WTC11 (cell line): ENCODE results near the gene GALNT17. TPM values are rescaled to one million over a fixed set of nuclear protein-coding genes. Genes with fewer than 3 reads are reported as not detected.

Experiments used
- ATAC-seq: fragments of 200-7000 bp; cut with Tn5 transposase; 2 replicates; pipeline ENCODE4 v1.10.0; 2021; ENCODE audit warnings: mild to moderate bottlenecking, moderate library complexity
- CTCF ChIA-PET: fragments of 300-600 bp; sonication (Branson Sonifier 250); formaldehyde crosslinking; loops from one replicate; lab custom pipeline; 2021; ENCODE audit warnings: antibody characterized with exemption; lab: Charles Lee
- POLR2A ChIA-PET: fragments of 350-600 bp; sonication (Branson Sonifier 250); formaldehyde crosslinking; loops from one replicate; lab custom pipeline; 2021; ENCODE audit warnings: antibody characterized with exemption; lab: Charles Lee
- DNase-seq: peaks from one replicate; pipeline ENCODE4 v3.0.0; 2021; ENCODE audit warnings: low spot score
- H3K27ac Mint-ChIP-seq: 2 replicates; pipeline ENCODE4 v1.8.0; 2021; ENCODE audit warnings: mixed read lengths
- H3K27me3 Mint-ChIP-seq: 2 replicates; pipeline ENCODE4 v1.8.0; 2021; ENCODE audit warnings: low read depth, mild to moderate bottlenecking, moderate library complexity, mixed read lengths
- H3K36me3 Mint-ChIP-seq: 2 replicates; pipeline ENCODE4 v1.8.0; 2021; ENCODE audit warnings: mixed read lengths
- H3K4me1 Mint-ChIP-seq: 2 replicates; pipeline ENCODE4 v1.8.0; 2022; ENCODE audit warnings: mixed read lengths
- H3K4me3 Mint-ChIP-seq: 2 replicates; pipeline ENCODE4 v1.8.0; 2021; ENCODE audit warnings: mild to moderate bottlenecking, moderate library complexity, mixed read lengths
- H3K9me3 Mint-ChIP-seq: 2 replicates; pipeline ENCODE4 v1.8.0; 2021; ENCODE audit warnings: mixed read lengths
- CREB1 ChIP-seq: sonication (generic); formaldehyde crosslinking; IDR thresholded peaks from 2 replicates; pipeline ENCODE4 v1.8.0; 2023; ENCODE audit warnings: mild to moderate bottlenecking, missing genetic modification reagents
- ELF4 ChIP-seq: sonication (generic); formaldehyde crosslinking; IDR thresholded peaks from 2 replicates; pipeline ENCODE4 v1.8.1; 2022; ENCODE audit warnings: low read depth, mild to moderate bottlenecking, moderate library complexity, missing genetic modification reagents
- EMX1 ChIP-seq: fragments of 250-450 bp; sonication (Bioruptor Pico); IDR thresholded peaks from 2 replicates; pipeline ENCODE4 v1.8.0; 2021; ENCODE audit warnings: mild to moderate bottlenecking
- ESRRA ChIP-seq: sonication (generic); formaldehyde crosslinking; IDR thresholded peaks from 2 replicates; pipeline ENCODE4 v1.8.1; 2022; ENCODE audit warnings: mild to moderate bottlenecking, missing genetic modification reagents, borderline replicate concordance
- ETV6 ChIP-seq: sonication (generic); formaldehyde crosslinking; IDR thresholded peaks from 2 replicates; pipeline ENCODE4 v1.8.1; 2022; ENCODE audit warnings: mild to moderate bottlenecking, missing genetic modification reagents
- FOXK1 ChIP-seq: sonication (generic); formaldehyde crosslinking; IDR thresholded peaks from 2 replicates; pipeline ENCODE4 v1.8.0; 2022; ENCODE audit warnings: mild to moderate bottlenecking, moderate library complexity, missing genetic modification reagents
- ZNF396 ChIP-seq: fragments of 250-450 bp; sonication (Bioruptor Pico); IDR thresholded peaks from 2 replicates; pipeline ENCODE4 v1.8.0; 2021; ENCODE audit warnings: mild to moderate bottlenecking, moderate library complexity, borderline replicate concordance
- ZNF423 ChIP-seq: fragments of 250-450 bp; sonication (Bioruptor Pico); IDR thresholded peaks from 2 replicates; pipeline ENCODE4 v2.1.2; 2022; ENCODE audit warnings: mild to moderate bottlenecking, moderate library complexity
- total RNA-seq: library from RNA; stranded (reverse); gene quantifications from 3 replicates; pipeline ENCODE4 v1.2.3, GENCODE V29; 2021
- TF ChIP-seq, protein P1 (sequence below): sonication (generic); formaldehyde crosslinking; conservative IDR thresholded peaks from 2 replicates; pipeline ENCODE4 v1.8.1; 2023; ENCODE audit warnings: mild to moderate bottlenecking, low read depth, missing genetic modification reagents, moderate library complexity
- TF ChIP-seq, protein P2 (sequence below): sonication (generic); formaldehyde crosslinking; IDR thresholded peaks from 2 replicates; pipeline ENCODE4 v1.8.1; 2022; ENCODE audit warnings: mild to moderate bottlenecking, missing genetic modification reagents, moderate library complexity, borderline replicate concordance
- TF ChIP-seq, protein P3 (sequence below): sonication (generic); formaldehyde crosslinking; IDR thresholded peaks from 2 replicates; pipeline ENCODE4 v1.8.0; 2023; ENCODE audit warnings: missing genetic modification reagents, mild to moderate bottlenecking, borderline replicate concordance

GALNT17 gene
- total RNA-seq, 1 experiment from 2014 or later: 61.1 TPM

DNA sequence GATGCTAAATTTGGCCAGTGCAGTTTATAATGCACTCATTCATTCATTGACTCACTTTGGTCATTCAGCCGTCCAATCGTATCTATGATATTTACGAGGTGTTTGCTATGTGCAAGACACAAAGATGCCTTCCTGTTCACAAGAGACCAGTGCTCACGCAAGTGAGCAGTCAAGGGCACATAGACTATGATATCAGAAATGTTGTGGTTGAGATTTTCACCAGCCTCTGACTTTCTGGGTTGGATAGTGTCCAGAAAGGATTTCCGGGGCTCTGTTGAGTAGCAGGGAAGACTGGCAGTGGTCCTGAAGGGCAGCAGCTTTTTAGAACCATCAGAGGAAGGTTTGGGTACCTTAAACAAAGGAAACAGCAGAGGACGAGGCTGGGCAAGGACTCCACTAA, 191.8 kb downstream of the GALNT17 start:
- Mint-ChIP-seq H3K27me3 (no peaks in the 10 kb centered on the region), H3K4me3 (no peak overlapping the region), H3K4me1 (peaks cover 64% of the 10 kb centered on the region), H3K36me3 (peaks cover 9% of the 10 kb centered on the region; the same call in 1 of the 2 replicates), H3K9me3 (peaks cover 18% of the 10 kb centered on the region), H3K27ac (peak overlapping the region; percentile 78)
- DNase-seq (no peak), ATAC-seq (no peak)
- ChIA-PET POLR2A (no interaction called here), CTCF (interaction anchor here (0.7 kb wide), 1 partner anchor 61 kb away, joined by 3 read pairs; no protein-coding TSS in a partner anchor)
- TF ChIP-seq EMX1 (CRISPR knock-in tag) (no peak), CREB1 (no peak), ELF4 (CRISPR knock-in tag) (no peak)
- TF ChIP-seq, protein P1, sequence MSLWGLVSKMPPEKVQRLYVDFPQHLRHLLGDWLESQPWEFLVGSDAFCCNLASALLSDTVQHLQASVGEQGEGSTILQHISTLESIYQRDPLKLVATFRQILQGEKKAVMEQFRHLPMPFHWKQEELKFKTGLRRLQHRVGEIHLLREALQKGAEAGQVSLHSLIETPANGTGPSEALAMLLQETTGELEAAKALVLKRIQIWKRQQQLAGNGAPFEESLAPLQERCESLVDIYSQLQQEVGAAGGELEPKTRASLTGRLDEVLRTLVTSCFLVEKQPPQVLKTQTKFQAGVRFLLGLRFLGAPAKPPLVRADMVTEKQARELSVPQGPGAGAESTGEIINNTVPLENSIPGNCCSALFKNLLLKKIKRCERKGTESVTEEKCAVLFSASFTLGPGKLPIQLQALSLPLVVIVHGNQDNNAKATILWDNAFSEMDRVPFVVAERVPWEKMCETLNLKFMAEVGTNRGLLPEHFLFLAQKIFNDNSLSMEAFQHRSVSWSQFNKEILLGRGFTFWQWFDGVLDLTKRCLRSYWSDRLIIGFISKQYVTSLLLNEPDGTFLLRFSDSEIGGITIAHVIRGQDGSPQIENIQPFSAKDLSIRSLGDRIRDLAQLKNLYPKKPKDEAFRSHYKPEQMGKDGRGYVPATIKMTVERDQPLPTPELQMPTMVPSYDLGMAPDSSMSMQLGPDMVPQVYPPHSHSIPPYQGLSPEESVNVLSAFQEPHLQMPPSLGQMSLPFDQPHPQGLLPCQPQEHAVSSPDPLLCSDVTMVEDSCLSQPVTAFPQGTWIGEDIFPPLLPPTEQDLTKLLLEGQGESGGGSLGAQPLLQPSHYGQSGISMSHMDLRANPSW: no peak

DNA sequence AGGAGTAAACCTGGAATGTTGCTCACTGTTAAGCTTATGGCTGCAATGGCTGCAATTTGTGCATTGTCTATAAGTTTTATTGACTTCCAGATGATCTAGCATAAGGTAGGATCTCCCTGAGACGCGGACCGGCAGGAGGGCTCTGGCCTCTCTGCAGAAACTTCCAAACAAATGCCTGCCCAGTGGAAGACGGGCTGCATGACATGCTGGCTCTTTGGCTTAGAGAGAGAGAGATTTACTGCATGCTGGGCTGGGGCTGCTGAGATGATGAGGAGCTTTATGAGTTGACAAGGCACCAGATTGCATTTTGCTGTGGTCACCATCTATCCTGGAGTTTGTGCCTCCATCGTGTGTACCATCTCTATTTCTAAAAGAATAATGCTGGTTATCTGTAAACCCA, 193.2 kb downstream of the GALNT17 start:
- DNase-seq: peak; percentile 26
- TF ChIP-seq, protein P2, sequence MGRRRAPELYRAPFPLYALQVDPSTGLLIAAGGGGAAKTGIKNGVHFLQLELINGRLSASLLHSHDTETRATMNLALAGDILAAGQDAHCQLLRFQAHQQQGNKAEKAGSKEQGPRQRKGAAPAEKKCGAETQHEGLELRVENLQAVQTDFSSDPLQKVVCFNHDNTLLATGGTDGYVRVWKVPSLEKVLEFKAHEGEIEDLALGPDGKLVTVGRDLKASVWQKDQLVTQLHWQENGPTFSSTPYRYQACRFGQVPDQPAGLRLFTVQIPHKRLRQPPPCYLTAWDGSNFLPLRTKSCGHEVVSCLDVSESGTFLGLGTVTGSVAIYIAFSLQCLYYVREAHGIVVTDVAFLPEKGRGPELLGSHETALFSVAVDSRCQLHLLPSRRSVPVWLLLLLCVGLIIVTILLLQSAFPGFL (CRISPR knock-in tag): no peak
- TF ChIP-seq ZNF396 (CRISPR knock-in tag) (no peak), ZNF423 (CRISPR knock-in tag) (peak; percentile 29; the same call in 1 of the 2 replicates), ESRRA (CRISPR knock-in tag) (no peak), ETV6 (no peak), FOXK1 (CRISPR knock-in tag) (no peak)
- TF ChIP-seq, protein P3, sequence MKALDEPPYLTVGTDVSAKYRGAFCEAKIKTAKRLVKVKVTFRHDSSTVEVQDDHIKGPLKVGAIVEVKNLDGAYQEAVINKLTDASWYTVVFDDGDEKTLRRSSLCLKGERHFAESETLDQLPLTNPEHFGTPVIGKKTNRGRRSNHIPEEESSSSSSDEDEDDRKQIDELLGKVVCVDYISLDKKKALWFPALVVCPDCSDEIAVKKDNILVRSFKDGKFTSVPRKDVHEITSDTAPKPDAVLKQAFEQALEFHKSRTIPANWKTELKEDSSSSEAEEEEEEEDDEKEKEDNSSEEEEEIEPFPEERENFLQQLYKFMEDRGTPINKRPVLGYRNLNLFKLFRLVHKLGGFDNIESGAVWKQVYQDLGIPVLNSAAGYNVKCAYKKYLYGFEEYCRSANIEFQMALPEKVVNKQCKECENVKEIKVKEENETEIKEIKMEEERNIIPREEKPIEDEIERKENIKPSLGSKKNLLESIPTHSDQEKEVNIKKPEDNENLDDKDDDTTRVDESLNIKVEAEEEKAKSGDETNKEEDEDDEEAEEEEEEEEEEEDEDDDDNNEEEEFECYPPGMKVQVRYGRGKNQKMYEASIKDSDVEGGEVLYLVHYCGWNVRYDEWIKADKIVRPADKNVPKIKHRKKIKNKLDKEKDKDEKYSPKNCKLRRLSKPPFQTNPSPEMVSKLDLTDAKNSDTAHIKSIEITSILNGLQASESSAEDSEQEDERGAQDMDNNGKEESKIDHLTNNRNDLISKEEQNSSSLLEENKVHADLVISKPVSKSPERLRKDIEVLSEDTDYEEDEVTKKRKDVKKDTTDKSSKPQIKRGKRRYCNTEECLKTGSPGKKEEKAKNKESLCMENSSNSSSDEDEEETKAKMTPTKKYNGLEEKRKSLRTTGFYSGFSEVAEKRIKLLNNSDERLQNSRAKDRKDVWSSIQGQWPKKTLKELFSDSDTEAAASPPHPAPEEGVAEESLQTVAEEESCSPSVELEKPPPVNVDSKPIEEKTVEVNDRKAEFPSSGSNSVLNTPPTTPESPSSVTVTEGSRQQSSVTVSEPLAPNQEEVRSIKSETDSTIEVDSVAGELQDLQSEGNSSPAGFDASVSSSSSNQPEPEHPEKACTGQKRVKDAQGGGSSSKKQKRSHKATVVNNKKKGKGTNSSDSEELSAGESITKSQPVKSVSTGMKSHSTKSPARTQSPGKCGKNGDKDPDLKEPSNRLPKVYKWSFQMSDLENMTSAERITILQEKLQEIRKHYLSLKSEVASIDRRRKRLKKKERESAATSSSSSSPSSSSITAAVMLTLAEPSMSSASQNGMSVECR (CRISPR knock-in tag): no peak
- TF ChIP-seq, protein P1: no peak
- Mint-ChIP-seq H3K4me1 (peaks cover 66% of the 10 kb centered on the region), H3K9me3 (peaks cover 9% of the 10 kb centered on the region), H3K27ac (peak overlapping the region; percentile 63), H3K27me3 (no peaks in the 10 kb centered on the region), H3K36me3 (peaks cover 9% of the 10 kb centered on the region; the same call in 1 of the 2 replicates), H3K4me3 (no peak overlapping the region)
- ATAC-seq: peak; percentile 91
- ChIA-PET CTCF (interaction anchor here (0.9 to 1.8 kb wide), 4 partner anchors 12 to 408 kb away, joined by 3 to 5 read pairs (median 3); no protein-coding TSS in a partner anchor), POLR2A (interaction anchor here (1.1 kb wide), 1 partner anchor 146 kb away, joined by 3 read pairs; no protein-coding TSS in a partner anchor)
